GM12878 (cell line): Measurements from ENCODE around the gene PI4KA. TPM values are rescaled to one million over a fixed set of nuclear protein-coding genes. Genes with fewer than 3 reads are reported as not detected.

Experiments used
- ATAC-seq: fragments of 200-7000 bp; cut with Tn5 transposase; 3 replicates; pipeline ENCODE4 v1.9.1; 2020; ENCODE audit warnings: mild to moderate bottlenecking, moderate library complexity
- BruUV-seq: library from RNA; stranded (reverse); fragments of 400-500 nt; replicated peaks from 2 replicates; lab custom pipeline; 2021; lab: Mats Ljungman, UMichigan
- CTCF ChIA-PET: fragments of 300-600 bp; sonication (Branson Sonifier 250); formaldehyde crosslinking; extraction: SDS; loops from one replicate; lab custom pipeline; 2021; ENCODE audit warnings: inconsistent platforms; lab: Yijun Ruan, JAX
- POLR2A ChIA-PET: fragments of 350-600 bp; formaldehyde crosslinking; extraction: SDS; loops from one replicate; lab custom pipeline; 2021; ENCODE audit warnings: inconsistent platforms; lab: Charles Lee
- RAD21 ChIA-PET: fragments of 300-600 bp; sonication (Branson Sonifier 250); formaldehyde crosslinking; loops from one replicate; lab custom pipeline; 2023; ENCODE audit warnings: antibody characterized with exemption; ENCODE audit not compliant: unreplicated experiment; lab: Charles Lee
- SMC1A ChIA-PET: fragments of 300-600 bp; sonication (Branson Sonifier 250); formaldehyde crosslinking; loops from one replicate; lab custom pipeline; 2023; ENCODE audit not compliant: unreplicated experiment, uncharacterized antibody; lab: Charles Lee
- DNase-seq: peaks from one replicate; pipeline ENCODE4 v3.0.0-alpha.2; 2011; ENCODE audit warnings: low read depth, low spot score
- FAIRE-seq: peaks from 3 replicates; lab custom pipeline; 2011; peaks lifted over from hg19 to GRCh38; lab: Jason Lieb, UNC
- H2AFZ ChIP-seq: 2 replicates; pipeline ENCODE4 v1.6.0; 2011; ENCODE audit warnings: low read depth, low read length, control low read depth; ENCODE audit not compliant: control insufficient read depth
- H3K27ac ChIP-seq: 2 replicates; pipeline ENCODE4 v1.5.1; 2011; ENCODE audit warnings: control low read depth; ENCODE audit not compliant: control insufficient read depth, insufficient read depth
- H3K27me3 ChIP-seq, 2 experiments: replicated peaks in 1 of 2; 2 replicates each; pipeline versions ENCODE4 v1.6.0 to v1.6.1; 2011; ENCODE audit warnings: low read length in 1 of 2; ENCODE audit not compliant: control insufficient read depth in 2 of 2, insufficient read depth in 2 of 2
- H3K36me3 ChIP-seq, 2 experiments: 2 replicates each; pipeline ENCODE4 v1.5.1; 2011; ENCODE audit warnings: low read length in 1 of 2; ENCODE audit not compliant: control insufficient read depth in 2 of 2, insufficient read depth in 2 of 2
- H3K4me1 ChIP-seq: 2 replicates; pipeline ENCODE4 v1.6.1; 2011; ENCODE audit warnings: mild to moderate bottlenecking, low read length, moderate library complexity, mixed read lengths; ENCODE audit not compliant: control insufficient read depth, insufficient read depth
- H3K4me2 ChIP-seq: 2 replicates; pipeline ENCODE4 v1.6.0; 2011; ENCODE audit warnings: control low read depth; ENCODE audit not compliant: control insufficient read depth, insufficient read depth
- H3K4me3 ChIP-seq: fragments of 200-600 bp; sonication (generic); 2 replicates; pipeline ENCODE4 v1.5.1; 2016
- H3K79me2 ChIP-seq: 2 replicates; pipeline ENCODE4 v1.6.0; 2011; ENCODE audit warnings: low read length; ENCODE audit not compliant: control insufficient read depth, insufficient read depth
- H3K9ac ChIP-seq: 2 replicates; pipeline ENCODE4 v1.8.0; 2011; ENCODE audit warnings: low read length, control low read depth, mixed read lengths; ENCODE audit not compliant: control insufficient read depth, insufficient read depth
- H3K9me3 ChIP-seq: replicated peaks from 3 replicates; pipeline ENCODE4 v1.5.1; 2011; ENCODE audit warnings: mild to moderate bottlenecking, low read length; ENCODE audit not compliant: control insufficient read depth, insufficient read depth
- H4K20me1 ChIP-seq: 2 replicates; pipeline ENCODE4 v1.6.0; 2011; ENCODE audit not compliant: control insufficient read depth, insufficient read depth
- MAX ChIP-seq: IDR thresholded peaks from 2 replicates; pipeline ENCODE4 v1.6.1; 2012; ENCODE audit warnings: low read depth, low read length, improper control_type of control experiment
- WGBS: methylation state at CpG from one replicate; pipeline ENCODE4 v1.1.6; 2016; ENCODE audit warnings: low lambda C conversion rate; ENCODE audit not compliant: insufficient replicate concordance, insufficient coverage; ENCODE audit errors: missing lambda C conversion rate; 5-methylcytosine and 5-hydroxymethylcytosine counted together
- in situ Hi-C: fragments of 300-500 bp; cut with MboI; formaldehyde crosslinking; loops from 9 replicates; pipeline ENCODE4 v1.14.3; 2018; ENCODE audit warnings: mixed read lengths
- intact Hi-C: fragments of 100-400 bp; cut with micrococcal nuclease; formaldehyde crosslinking; loops from one replicate; pipeline ENCODE4 v1.14.2; 2022; ENCODE audit not compliant: unreplicated experiment
- polyA plus RNA-seq, 11 experiments: library from polyadenylated mRNA; depleted of rRNA in 4 of 11; unstranded in 6 of 11; stranded (reverse) in 5 of 11; fragments of >200 nt; fragmentation: Nextera tagmentation in 4 of 11; fragmentation: Illumina TruSeq in 1 of 11; extraction: Ambion mirVana in 4 of 11; extraction: Trizol in 1 of 11; gene quantifications; 1 replicate in 1 of 11; 2 replicates in 10 of 11; pipeline versions ENCODE4 v1.2.1 to v1.2.3, GENCODE V29; 2011 to 2016; ENCODE audit warnings: inconsistent platforms in 2 of 11, missing spikeins in 2 of 11, low read depth in 1 of 11
- total RNA-seq, 4 experiments: library from RNA; depleted of rRNA in 3 of 4; stranded (reverse); fragments of >200 nt in 3 of 4; fragmentation: Illumina TruSeq in 1 of 4; extraction: Trizol in 1 of 4; gene quantifications; 2 replicates each; pipeline versions ENCODE4 v1.2.1 to v1.2.3, GENCODE V29; 2013 to 2021

The PI4KA gene
- total and polyA plus RNA-seq, 10 of the 15 experiments (the other 5 are each of a cell fraction or from before 2014, with no cell fraction given): 4.2 to 78.4 (median 42.1) TPM

GRCh38 chr22:20657963-20658362 lies 200.6 kb downstream of the PI4KA start:
- no peak overlapping the region for H3K4me2 ChIP-seq
- POLR2A ChIA-PET: no interaction called here

More at GRCh38 chr22:20657963-20658362, 200.6 kb downstream of the PI4KA start:
- ChIA-PET CTCF (no interaction called here), RAD21 (no interaction called here), SMC1A (no interaction called here)
- intact Hi-C loops: no loop called here
- in situ Hi-C loops: no loop called here
- no peak for TF ChIP-seq MAX
- no peak overlapping the region for H2AFZ ChIP-seq
- peaks cover 0 to 2% of the 10 kb centered on the region in 2 experiments; a peak in 1 of 4 replicates for H3K27me3 ChIP-seq
- H3K9ac ChIP-seq: no peak overlapping the region
- no peaks in the 10 kb centered on the region for H3K9me3 ChIP-seq
- H3K4me1 ChIP-seq: no peaks in the 10 kb centered on the region
- no peaks in the 10 kb centered on the region for H4K20me1 ChIP-seq
- no peak for DNase-seq
- BruUV-seq: no TSS peak
- no peaks in the 10 kb centered on the region for H3K36me3 ChIP-seq
- 40% methylated on average over 5 of the region's 5 CpGs for WGBS
- H3K79me2 ChIP-seq: no peaks in the 10 kb centered on the region
- H3K4me3 ChIP-seq: no peak overlapping the region
- no peak for FAIRE-seq
- H3K27ac ChIP-seq: no peak overlapping the region
- ATAC-seq: no peak

Other genes starting within 250 kb of the PI4KA start
Only the 7 nearest of the 9 such genes appear.
- 0.05 TPM in 1 of 2 replicates, not detected in the other for gene SERPIND1, start 84.7 kb downstream of the PI4KA start, total RNA-seq (2014; rRNA removed)
- 0.09 TPM in 2 replicates for gene SERPIND1, start 84.7 kb downstream of the PI4KA start, total RNA-seq (2014; rRNA removed; fragmentation: Illumina TruSeq; extraction: Trizol)
- gene SERPIND1, start 84.7 kb downstream of the PI4KA start, total RNA-seq (2021): 0.11 and 0.38 TPM in 2 replicates
- gene SERPIND1, start 84.7 kb downstream of the PI4KA start, polyA plus RNA-seq (2011; rRNA removed): 0.10 and 0.15 TPM in 2 replicates
- 0.22 and 0.32 TPM in 2 replicates for gene SERPIND1, start 84.7 kb downstream of the PI4KA start, polyA plus RNA-seq (2014; fragmentation: Illumina TruSeq; extraction: Trizol)
- under 1 TPM; 0.44 to 0.85 TPM for gene SERPIND1, start 84.7 kb downstream of the PI4KA start, polyA plus RNA-seq (2014; fragmentation: Nextera tagmentation; extraction: Ambion mirVana)
- 0.08 and 0.32 TPM in 2 replicates for gene SERPIND1, start 84.7 kb downstream of the PI4KA start, polyA plus RNA-seq (2014; rRNA removed)
- gene SERPIND1, start 84.7 kb downstream of the PI4KA start, polyA plus RNA-seq (2016; fragmentation: Nextera tagmentation; extraction: Ambion mirVana): under 1 TPM; 0.40 to 0.43 TPM
- 12.3 and 14.6 TPM in 2 replicates for gene SNAP29, start 196 bp upstream of the PI4KA start, total RNA-seq (2014; rRNA removed)
- 13.8 and 14.6 TPM in 2 replicates for gene SNAP29, start 196 bp upstream of the PI4KA start, total RNA-seq (2014; rRNA removed; fragmentation: Illumina TruSeq; extraction: Trizol)
- gene SNAP29, start 196 bp upstream of the PI4KA start, total RNA-seq (2021): 23.2 and 23.6 TPM in 2 replicates
- 32.2 and 36.9 TPM in 2 replicates for gene SNAP29, start 196 bp upstream of the PI4KA start, polyA plus RNA-seq (2011; rRNA removed)
- 45.7 and 75.2 TPM in 2 replicates for gene SNAP29, start 196 bp upstream of the PI4KA start, polyA plus RNA-seq (2014; fragmentation: Illumina TruSeq; extraction: Trizol)
- 1 to 10 TPM; 4.7 to 8.2 TPM for gene SNAP29, start 196 bp upstream of the PI4KA start, polyA plus RNA-seq (2014; fragmentation: Nextera tagmentation; extraction: Ambion mirVana)
- 32.7 and 33.6 TPM in 2 replicates for gene SNAP29, start 196 bp upstream of the PI4KA start, polyA plus RNA-seq (2014; rRNA removed)
- gene SNAP29, start 196 bp upstream of the PI4KA start, polyA plus RNA-seq (2016; fragmentation: Nextera tagmentation; extraction: Ambion mirVana): 10 to 100 TPM; 38.0 to 42.0 TPM
- gene CRKL, start 58.6 kb upstream of the PI4KA start, total RNA-seq (2014; rRNA removed): 30.8 and 36.6 TPM in 2 replicates
- 25.8 and 25.9 TPM in 2 replicates for gene CRKL, start 58.6 kb upstream of the PI4KA start, total RNA-seq (2014; rRNA removed; fragmentation: Illumina TruSeq; extraction: Trizol)
- 57.8 and 61.2 TPM in 2 replicates for gene CRKL, start 58.6 kb upstream of the PI4KA start, total RNA-seq (2021)
- gene CRKL, start 58.6 kb upstream of the PI4KA start, polyA plus RNA-seq (2011; rRNA removed): 32.4 and 39.3 TPM in 2 replicates
- gene CRKL, start 58.6 kb upstream of the PI4KA start, polyA plus RNA-seq (2014; fragmentation: Illumina TruSeq; extraction: Trizol): 36.7 and 37.5 TPM in 2 replicates
- 10 to 100 TPM; 12.6 to 17.1 TPM for gene CRKL, start 58.6 kb upstream of the PI4KA start, polyA plus RNA-seq (2014; fragmentation: Nextera tagmentation; extraction: Ambion mirVana)
- gene CRKL, start 58.6 kb upstream of the PI4KA start, polyA plus RNA-seq (2014; rRNA removed): 29.9 and 33.4 TPM in 2 replicates
- gene CRKL, start 58.6 kb upstream of the PI4KA start, polyA plus RNA-seq (2016; fragmentation: Nextera tagmentation; extraction: Ambion mirVana): 10 to 100 TPM; 32.4 to 33.0 TPM
- 0.11 and 0.34 TPM in 2 replicates for gene AIFM3, start 108.4 kb upstream of the PI4KA start, total RNA-seq (2014; rRNA removed)
- not detected in 2 replicates for gene AIFM3, start 108.4 kb upstream of the PI4KA start, total RNA-seq (2014; rRNA removed; fragmentation: Illumina TruSeq; extraction: Trizol)
- gene AIFM3, start 108.4 kb upstream of the PI4KA start, total RNA-seq (2021): 0.26 and 0.40 TPM in 2 replicates
- gene AIFM3, start 108.4 kb upstream of the PI4KA start, polyA plus RNA-seq (2011; rRNA removed): not detected in 2 replicates
- gene AIFM3, start 108.4 kb upstream of the PI4KA start, polyA plus RNA-seq (2014; fragmentation: Illumina TruSeq; extraction: Trizol): not detected in 2 replicates
- gene AIFM3, start 108.4 kb upstream of the PI4KA start, polyA plus RNA-seq (2014; fragmentation: Nextera tagmentation; extraction: Ambion mirVana): not detected
- gene AIFM3, start 108.4 kb upstream of the PI4KA start, polyA plus RNA-seq (2014; rRNA removed): 0.04 and 0.15 TPM in 2 replicates
- under 1 TPM in 1 of 2 experiments, not detected in 1; 0.06 TPM for gene AIFM3, start 108.4 kb upstream of the PI4KA start, polyA plus RNA-seq (2016; fragmentation: Nextera tagmentation; extraction: Ambion mirVana)
- gene LZTR1, start 123.5 kb upstream of the PI4KA start, total RNA-seq (2014; rRNA removed): 31.8 and 35.2 TPM in 2 replicates
- gene LZTR1, start 123.5 kb upstream of the PI4KA start, total RNA-seq (2014; rRNA removed; fragmentation: Illumina TruSeq; extraction: Trizol): 13.9 and 14.5 TPM in 2 replicates
- 42.8 and 50.3 TPM in 2 replicates for gene LZTR1, start 123.5 kb upstream of the PI4KA start, total RNA-seq (2021)
- 8.7 and 17.5 TPM in 2 replicates for gene LZTR1, start 123.5 kb upstream of the PI4KA start, polyA plus RNA-seq (2011; rRNA removed)
- 16.6 and 25.1 TPM in 2 replicates for gene LZTR1, start 123.5 kb upstream of the PI4KA start, polyA plus RNA-seq (2014; fragmentation: Illumina TruSeq; extraction: Trizol)
- 1 to 10 TPM in 1 of 2 experiments, under 1 TPM in 1; 0.82 to 1.1 TPM for gene LZTR1, start 123.5 kb upstream of the PI4KA start, polyA plus RNA-seq (2014; fragmentation: Nextera tagmentation; extraction: Ambion mirVana)
- 44.0 and 50.1 TPM in 2 replicates for gene LZTR1, start 123.5 kb upstream of the PI4KA start, polyA plus RNA-seq (2014; rRNA removed)
- gene LZTR1, start 123.5 kb upstream of the PI4KA start, polyA plus RNA-seq (2016; fragmentation: Nextera tagmentation; extraction: Ambion mirVana): 10 to 100 TPM; 15.0 to 21.2 TPM
- 52.2 and 52.9 TPM in 2 replicates for gene THAP7, start 143.3 kb upstream of the PI4KA start, total RNA-seq (2014; rRNA removed)
- gene THAP7, start 143.3 kb upstream of the PI4KA start, total RNA-seq (2014; rRNA removed; fragmentation: Illumina TruSeq; extraction: Trizol): 10.5 and 13.6 TPM in 2 replicates
- 30.5 and 35.7 TPM in 2 replicates for gene THAP7, start 143.3 kb upstream of the PI4KA start, total RNA-seq (2021)
- gene THAP7, start 143.3 kb upstream of the PI4KA start, polyA plus RNA-seq (2011; rRNA removed): 8.3 and 16.9 TPM in 2 replicates
- gene THAP7, start 143.3 kb upstream of the PI4KA start, polyA plus RNA-seq (2014; fragmentation: Illumina TruSeq; extraction: Trizol): 3.5 and 10.5 TPM in 2 replicates
- 1 to 10 TPM in 1 of 2 experiments, under 1 TPM in 1; 0.66 to 6.9 TPM for gene THAP7, start 143.3 kb upstream of the PI4KA start, polyA plus RNA-seq (2014; fragmentation: Nextera tagmentation; extraction: Ambion mirVana)
- gene THAP7, start 143.3 kb upstream of the PI4KA start, polyA plus RNA-seq (2014; rRNA removed): 52.8 and 53.4 TPM in 2 replicates
- 10 to 100 TPM; 54.4 to 58.3 TPM for gene THAP7, start 143.3 kb upstream of the PI4KA start, polyA plus RNA-seq (2016; fragmentation: Nextera tagmentation; extraction: Ambion mirVana)
- 0.11 TPM in 1 of 2 replicates, not detected in the other for gene P2RX6, start 156.4 kb upstream of the PI4KA start, total RNA-seq (2014; rRNA removed)
- not detected in 2 replicates for gene P2RX6, start 156.4 kb upstream of the PI4KA start, total RNA-seq (2014; rRNA removed; fragmentation: Illumina TruSeq; extraction: Trizol)
- 0.13 TPM in 1 of 2 replicates, not detected in the other for gene P2RX6, start 156.4 kb upstream of the PI4KA start, total RNA-seq (2021)
- 0.06 and 0.07 TPM in 2 replicates for gene P2RX6, start 156.4 kb upstream of the PI4KA start, polyA plus RNA-seq (2011; rRNA removed)
- gene P2RX6, start 156.4 kb upstream of the PI4KA start, polyA plus RNA-seq (2014; fragmentation: Illumina TruSeq; extraction: Trizol): 0.03 TPM in 1 of 2 replicates, not detected in the other
- gene P2RX6, start 156.4 kb upstream of the PI4KA start, polyA plus RNA-seq (2014; fragmentation: Nextera tagmentation; extraction: Ambion mirVana): not detected
- not detected in 2 replicates for gene P2RX6, start 156.4 kb upstream of the PI4KA start, polyA plus RNA-seq (2014; rRNA removed)
- under 1 TPM; 0.06 to 0.21 TPM for gene P2RX6, start 156.4 kb upstream of the PI4KA start, polyA plus RNA-seq (2016; fragmentation: Nextera tagmentation; extraction: Ambion mirVana)